B cell (primary cell): Measurements from ENCODE around the gene GJA8. TPM values are rescaled to one million over a fixed set of nuclear protein-coding genes. Genes with fewer than 3 reads are reported as not detected.

Experiments
- ATAC-seq: fragments of 200-7000 bp; cut with Tn5 transposase; one replicate; pipeline ENCODE4 v1.10.0; 2021; ENCODE audit warnings: low read depth, mild to moderate bottlenecking, moderate number of reproducible peaks, moderate library complexity
- CTCF ChIA-PET: fragments of 350-600 bp; sonication (Branson Sonifier 250); formaldehyde crosslinking; loops from one replicate; lab custom pipeline; 2021; ENCODE audit warnings: antibody characterized with exemption, inconsistent platforms; lab: Charles Lee
- POLR2A ChIA-PET: fragments of 350-600 bp; sonication (Branson Sonifier 250); formaldehyde crosslinking; loops from one replicate; lab custom pipeline; 2021; ENCODE audit warnings: antibody characterized with exemption; lab: Charles Lee
- DNase-seq: peaks from one replicate; pipeline ENCODE4 v3.0.0; 2013
- H2AFZ ChIP-seq: 2 replicates; pipeline ENCODE4 v1.6.1; 2012; ENCODE audit warnings: mild to moderate bottlenecking, low read depth, low read length; ENCODE audit not compliant: insufficient read depth, poor library complexity, severe bottlenecking
- H3K27ac ChIP-seq, 2 donors: 1 replicate in 1 of 2; 2 replicates in 1 of 2; pipeline ENCODE4 v1.5.1; 2012 to 2013; ENCODE audit warnings: low read length in 2 of 2, mild to moderate bottlenecking in 2 of 2, moderate library complexity in 1 of 2
- H3K27me3 ChIP-seq, 4 experiments: fragments of 200-600 bp in 1 of 4; sonication (generic) in 1 of 4; replicated peaks in 1 of 4; 1 replicate in 2 of 4; 2 replicates in 2 of 4; pipeline versions ENCODE4 v1.6.1 to v1.7.0; 2013 to 2016; ENCODE audit warnings: low read length in 3 of 4, mild to moderate bottlenecking in 2 of 4, mixed read lengths in 1 of 4, moderate library complexity in 1 of 4; ENCODE audit not compliant: insufficient read depth in 4 of 4, control insufficient read depth in 3 of 4; ENCODE audit errors: control extremely low read depth in 1 of 4
- H3K36me3 ChIP-seq, 2 experiments: replicated peaks in 1 of 2; 1 replicate in 1 of 2; 2 replicates in 1 of 2; pipeline versions ENCODE4 v1.6.1 to v1.7.1; 2013; ENCODE audit warnings: low read length in 1 of 2; ENCODE audit not compliant: insufficient read depth in 2 of 2, control insufficient read depth in 1 of 2; ENCODE audit errors: control extremely low read depth in 1 of 2, extremely low read depth in 1 of 2
- H3K4me1 ChIP-seq, 2 donors: fragments of 200-600 bp in 1 of 2; sonication (generic) in 1 of 2; 1 replicate in 1 of 2; 2 replicates in 1 of 2; pipeline versions ENCODE4 v1.5.1 to v1.6.1; 2013 to 2017; ENCODE audit warnings: low read length in 2 of 2; ENCODE audit not compliant: control insufficient read depth in 2 of 2, insufficient read depth in 2 of 2
- H3K4me2 ChIP-seq: replicated peaks from 2 replicates; pipeline ENCODE3; 2012; ENCODE audit warnings: mild to moderate bottlenecking, low read depth, low read length; ENCODE audit not compliant: poor library complexity, severe bottlenecking
- H3K4me3 ChIP-seq, 5 experiments: fragments of 200-600 bp in 1 of 5; sonication (generic) in 1 of 5; 1 replicate in 3 of 5; 2 replicates in 2 of 5; pipeline versions ENCODE4 v1.5.1 to v1.7.0; 2011 to 2016; ENCODE audit warnings: low read length in 4 of 5, mild to moderate bottlenecking in 4 of 5, low read depth in 2 of 5, control low read depth in 1 of 5, moderate library complexity in 1 of 5; ENCODE audit not compliant: insufficient read depth in 1 of 5; ENCODE audit errors: control extremely low read depth in 1 of 5, extremely low read depth in 1 of 5
- H3K79me2 ChIP-seq: fragments of 200-600 bp; sonication (generic); one replicate; pipeline ENCODE4 v1.6.0; 2016; ENCODE audit warnings: low read length; ENCODE audit not compliant: control insufficient read depth, insufficient read depth
- H3K9ac ChIP-seq: fragments of 200-600 bp; sonication (generic); 2 replicates; pipeline ENCODE4 v1.6.1; 2017; ENCODE audit warnings: mild to moderate bottlenecking, low read length, moderate library complexity
- H3K9me3 ChIP-seq, 3 donors: one replicate each; pipeline versions ENCODE4 v1.6.1 to v1.7.1; 2013; ENCODE audit warnings: low read length in 2 of 3; ENCODE audit not compliant: control insufficient read depth in 2 of 3, insufficient read depth in 1 of 3; ENCODE audit errors: control extremely low read depth in 1 of 3
- H4K20me1 ChIP-seq: 2 replicates; pipeline ENCODE4 v1.6.0; 2012; ENCODE audit warnings: mild to moderate bottlenecking, low read length; ENCODE audit not compliant: insufficient read depth, control insufficient read depth, poor library complexity, severe bottlenecking
- H3K27ac Mint-ChIP-seq: one replicate; pipeline ENCODE4 v1.8.0; 2021; ENCODE audit warnings: mixed read lengths
- H3K27me3 Mint-ChIP-seq: one replicate; pipeline ENCODE4 v1.8.0; 2021; ENCODE audit warnings: mixed read lengths
- H3K4me1 Mint-ChIP-seq: one replicate; pipeline ENCODE4 v1.8.0; 2021; ENCODE audit warnings: mixed read lengths
- H3K4me3 Mint-ChIP-seq: one replicate; pipeline ENCODE4 v1.8.0; 2021; ENCODE audit warnings: mixed read lengths
- H3K9me3 Mint-ChIP-seq: one replicate; pipeline ENCODE4 v1.8.0; 2022; ENCODE audit warnings: mixed read lengths; ENCODE audit not compliant: insufficient read depth
- EZH2 ChIP-seq: IDR thresholded peaks from 2 replicates; pipeline ENCODE4 v1.6.1; 2012; ENCODE audit warnings: borderline replicate concordance, low read depth, mild to moderate bottlenecking, moderate library complexity, low read length; ENCODE audit not compliant: insufficient read depth, poor library complexity, severe bottlenecking
- WGBS: methylation state at CpG from one replicate; pipeline ENCODE4 v1.1.5; 2013; ENCODE audit warnings: missing lambda C conversion rate; ENCODE audit not compliant: insufficient coverage; 5-methylcytosine and 5-hydroxymethylcytosine counted together
- intact Hi-C: fragments of 100-400 bp; cut with micrococcal nuclease; formaldehyde crosslinking; loops from one replicate; pipeline ENCODE4 v1.10.0; 2022
- polyA plus RNA-seq: library from polyadenylated mRNA; depleted of rRNA; stranded (reverse); fragments of >200 nt; gene quantifications from 2 replicates; pipeline ENCODE4 v1.2.3, GENCODE V29; 2012
- total RNA-seq, 2 donors: library from RNA; stranded (reverse); fragments of 120-200 nt in 1 of 2; gene quantifications; 1 replicate in 1 of 2; 2 replicates in 1 of 2; pipeline versions ENCODE4 v1.2.3 to v1.2.4, GENCODE V29; 2013 to 2022
- TF ChIP-seq, protein P1 (sequence below): fragments of 200-600 bp; IDR thresholded peaks from one replicate; pipeline ENCODE4 v1.8.0; 2022; ENCODE audit warnings: antibody characterized with exemption, mild to moderate bottlenecking

GJA8 gene
- total and polyA plus RNA-seq, 2 donors (not counting 1 experiment from before 2014, with no cell fraction given), result not detected

DNA sequence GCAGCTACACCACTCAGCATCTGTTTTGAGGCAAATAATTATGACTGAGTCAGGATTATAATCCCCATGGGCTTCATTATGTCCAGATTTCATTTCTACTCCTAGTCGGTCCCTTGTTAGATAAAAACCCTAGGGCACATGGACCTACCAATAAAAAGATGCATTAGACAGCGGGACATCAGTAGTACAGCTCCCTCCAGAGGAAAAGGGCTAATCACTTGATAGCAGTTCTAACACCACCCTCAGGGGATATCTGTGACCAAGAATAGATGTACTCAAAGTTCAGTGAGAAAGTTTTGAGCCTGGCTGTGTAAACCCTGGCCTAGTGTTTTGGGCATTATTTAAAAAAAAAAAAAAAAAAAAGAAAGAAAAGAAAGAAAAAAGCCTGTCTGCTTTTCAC is 10.0 kb downstream of the GJA8 start:
- Histone ChIP-seq H3K4me3 (no peak overlapping the region), H4K20me1 (no peaks in the 10 kb centered on the region), H3K27me3 (peaks cover 0 to 16% (median 5%) of the 10 kb centered on the region in 4 experiments), H2AFZ (no peak overlapping the region), H3K9ac (no peak overlapping the region), H3K36me3 (no peaks in the 10 kb centered on the region), H3K9me3 (peaks cover 0 to 5% (median 0%) of the 10 kb centered on the region in 3 donors), H3K4me2 (no peak overlapping the region), H3K4me1 (no peaks in the 10 kb centered on the region), H3K27ac (no peak overlapping the region), H3K79me2 (no peaks in the 10 kb centered on the region)
- H3K4me3 Mint-ChIP-seq, result no peak overlapping the region
- intact Hi-C loops, result no loop called here
- ATAC-seq (no peak), DNase-seq (no peak)
- no peak overlapping the region for H3K27ac Mint-ChIP-seq
- no peak for TF ChIP-seq EZH2
- TF ChIP-seq, protein P1, sequence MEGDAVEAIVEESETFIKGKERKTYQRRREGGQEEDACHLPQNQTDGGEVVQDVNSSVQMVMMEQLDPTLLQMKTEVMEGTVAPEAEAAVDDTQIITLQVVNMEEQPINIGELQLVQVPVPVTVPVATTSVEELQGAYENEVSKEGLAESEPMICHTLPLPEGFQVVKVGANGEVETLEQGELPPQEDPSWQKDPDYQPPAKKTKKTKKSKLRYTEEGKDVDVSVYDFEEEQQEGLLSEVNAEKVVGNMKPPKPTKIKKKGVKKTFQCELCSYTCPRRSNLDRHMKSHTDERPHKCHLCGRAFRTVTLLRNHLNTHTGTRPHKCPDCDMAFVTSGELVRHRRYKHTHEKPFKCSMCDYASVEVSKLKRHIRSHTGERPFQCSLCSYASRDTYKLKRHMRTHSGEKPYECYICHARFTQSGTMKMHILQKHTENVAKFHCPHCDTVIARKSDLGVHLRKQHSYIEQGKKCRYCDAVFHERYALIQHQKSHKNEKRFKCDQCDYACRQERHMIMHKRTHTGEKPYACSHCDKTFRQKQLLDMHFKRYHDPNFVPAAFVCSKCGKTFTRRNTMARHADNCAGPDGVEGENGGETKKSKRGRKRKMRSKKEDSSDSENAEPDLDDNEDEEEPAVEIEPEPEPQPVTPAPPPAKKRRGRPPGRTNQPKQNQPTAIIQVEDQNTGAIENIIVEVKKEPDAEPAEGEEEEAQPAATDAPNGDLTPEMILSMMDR, result no peak
- ChIA-PET CTCF (interaction anchor here (1.0 kb wide), 1 partner anchor 20 kb away, joined by 3 read pairs; no protein-coding TSS in a partner anchor), POLR2A (no interaction called here)
- H3K9me3 Mint-ChIP-seq, result no peaks in the 10 kb centered on the region
- 100% methylated on average over 1 of the region's 2 CpGs for WGBS
- H3K27me3 Mint-ChIP-seq, result peaks cover 45% of the 10 kb centered on the region
- H3K4me1 Mint-ChIP-seq, result no peaks in the 10 kb centered on the region

- H3K4me2 ChIP-seq, result no peak overlapping the region
- peaks cover 0 to 16% (median 5%) of the 10 kb centered on the region in 4 experiments for H3K27me3 ChIP-seq
- intact Hi-C loops, result no loop called here
- no peaks in the 10 kb centered on the region for H3K9me3 ChIP-seq
- ChIA-PET POLR2A (no interaction called here), CTCF (interaction anchor here (1.3 kb wide), 1 partner anchor 21 kb away, joined by 5 read pairs; no protein-coding TSS in a partner anchor)
- Mint-ChIP-seq H3K4me3 (no peak overlapping the region), H3K27me3 (peaks cover 46% of the 10 kb centered on the region), H3K27ac (no peak overlapping the region), H3K4me1 (no peaks in the 10 kb centered on the region), H3K9me3 (no peaks in the 10 kb centered on the region)
- no peaks in the 10 kb centered on the region for H4K20me1 ChIP-seq
- no peak overlapping the region for H3K9ac ChIP-seq
- ATAC-seq (no peak), DNase-seq (no peak)
- H3K36me3 ChIP-seq, result no peaks in the 10 kb centered on the region
- no peak overlapping the region for H2AFZ ChIP-seq
- no peaks in the 10 kb centered on the region for H3K79me2 ChIP-seq
- H3K4me3 ChIP-seq, result no peak overlapping the region
- no peak for TF ChIP-seq EZH2
- TF ChIP-seq, protein P1, result no peak
- WGBS, result 98% methylated on average over 6 of the region's 7 CpGs
- H3K4me1 ChIP-seq, result no peaks in the 10 kb centered on the region
- H3K27ac ChIP-seq, result no peak overlapping the region
Measured at GRCh38 chr1:147913362-147913942, 10.9 kb downstream of the GJA8 start.
